ENCODE results near the gene ZNHIT2. TPM values are rescaled to one million over a fixed set of nuclear protein-coding genes. Genes with fewer than 3 reads are reported as not detected.

The ZNHIT2 gene
- total RNA-seq, 2 experiments from 2014 or later = 9.0 to 9.5 TPM

DNA sequence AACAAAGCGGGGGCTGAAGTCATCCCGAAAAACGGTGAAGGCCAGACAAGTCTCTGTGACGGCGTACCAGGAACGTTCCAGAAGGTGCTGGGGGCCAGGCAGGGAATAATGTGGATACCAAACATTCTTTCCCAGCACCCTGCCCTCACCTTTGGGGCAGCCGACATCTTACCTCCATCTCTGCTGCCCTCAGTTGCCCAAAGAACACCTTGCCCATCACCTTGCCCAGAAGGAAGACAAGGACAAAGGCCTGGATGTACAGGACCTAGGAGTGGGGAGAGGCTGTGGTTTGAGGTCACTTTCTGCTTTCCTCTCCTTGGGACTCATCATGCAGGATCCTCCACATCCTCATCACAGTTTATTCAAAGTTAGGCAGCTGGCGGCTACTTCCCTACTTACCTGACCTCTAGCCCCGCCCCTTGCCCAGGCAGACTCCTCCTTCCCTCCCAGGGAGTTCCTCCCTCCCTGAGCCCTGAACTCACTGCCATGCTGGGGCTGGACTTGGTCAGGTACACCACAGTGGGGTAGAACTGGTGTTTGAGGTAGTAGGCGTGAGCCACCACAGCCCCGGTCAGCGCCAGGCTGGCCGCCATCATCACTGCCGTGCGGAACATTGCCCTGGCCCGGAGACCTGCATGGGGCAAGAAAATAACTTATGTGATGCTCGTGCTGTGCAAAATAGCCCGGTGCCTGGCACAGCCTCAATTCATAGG is 15.6 kb upstream of the ZNHIT2 start:
- intact Hi-C loops (cut with DNase I, micrococcal nuclease) = loop anchor here in 1 of 2 experiments (5.0 kb wide), 1 partner anchor 216 kb away; the partner anchor contains the start of gene ATG2A
- ChIA-PET CTCF (interaction anchor here (1.0 to 1.4 kb wide), 2 partner anchors 16 to 23 kb away, joined by 3 to 5 read pairs; partner anchors contain the start of gene ZNHIT2), POLR2A (interaction anchor here (2.1 to 4.4 kb wide), 7 partner anchors 11 to 389 kb away, joined by 9 to 136 read pairs (median 18); partner anchors contain the start of genes FAU, MALAT1, MRPL49 and RASGRP2)
- H3K9me3 ChIP-seq (ENCODE audit: control insufficient read depth in 1 of 2, insufficient read depth in 1 of 2, low read length in 2 of 2) = no peaks in the 10 kb centered on the region
- H3K4me1 Mint-ChIP-seq (ENCODE audit: low read depth) = peaks cover 45% of the 10 kb centered on the region
- ATAC-seq (ENCODE audit: poor library complexity) (no peak), DNase-seq (peak in 8 of 14 experiments; percentile 35 to 69 (median 52))
- no peak for TF ChIP-seq CTCF (IDR thresholded peaks at IDR 0.05)
- peak overlapping the region; percentile 99 for H3K4me3 Mint-ChIP-seq
- peaks cover 69% of the 10 kb centered on the region for H3K36me3 Mint-ChIP-seq (ENCODE audit: low read depth)
- peak overlapping the region; percentile 83 for H3K4me3 ChIP-seq (ENCODE audit: low read length)
- H3K9me3 Mint-ChIP-seq = no peaks in the 10 kb centered on the region
- no peaks in the 10 kb centered on the region for H3K27me3 Mint-ChIP-seq
- H3K27ac Mint-ChIP-seq = peak overlapping the region; percentile 100
- H3K27ac ChIP-seq (ENCODE audit: low read depth in 1 of 2, low read length in 2 of 2) = peak overlapping the region; percentile 96 to 99
- H3K4me1 ChIP-seq (ENCODE audit: insufficient read depth, low read length) = peaks cover 47% of the 10 kb centered on the region
- H3K27me3 ChIP-seq (ENCODE audit: control insufficient read depth in 1 of 2, insufficient read depth in 2 of 2, low read length in 2 of 2) = no peaks in the 10 kb centered on the region
- peaks cover 51% of the 10 kb centered on the region for H3K36me3 ChIP-seq (ENCODE audit: insufficient read depth, low read length)

GRCh38 chr11:65132238-65132987 is 14.9 kb upstream of the ZNHIT2 start:
- DNase-seq (peak in 2 of 14 experiments; percentile 2 to 31), ATAC-seq (ENCODE audit: poor library complexity) (no peak)
- Histone ChIP-seq H3K4me3 (ENCODE audit: low read length) (no peak overlapping the region), H3K9me3 (ENCODE audit: control insufficient read depth in 1 of 2, insufficient read depth in 1 of 2, low read length in 2 of 2) (no peaks in the 10 kb centered on the region), H3K27ac (ENCODE audit: low read depth in 1 of 2, low read length in 2 of 2) (no peak overlapping the region), H3K27me3 (ENCODE audit: control insufficient read depth in 1 of 2, insufficient read depth in 2 of 2, low read length in 2 of 2) (no peaks in the 10 kb centered on the region), H3K4me1 (ENCODE audit: insufficient read depth, low read length) (peaks cover 47% of the 10 kb centered on the region), H3K36me3 (ENCODE audit: insufficient read depth, low read length) (peaks cover 58% of the 10 kb centered on the region)
- intact Hi-C loops (cut with DNase I, micrococcal nuclease) = loop anchor here in 1 of 2 experiments (5.0 kb wide), 1 partner anchor 215 kb away; the partner anchor contains the start of gene ATG2A
- ChIA-PET CTCF (interaction anchor here (1.4 kb wide), 1 partner anchor 22 kb away, joined by 5 read pairs; no protein-coding TSS in a partner anchor), POLR2A (interaction anchor here (0.8 to 4.4 kb wide), 3 partner anchors 10 to 20 kb away, joined by 5 to 57 read pairs (median 18); partner anchors contain the start of genes FAU, MRPL49, TM7SF2 and ZNHIT2)
- peak overlapping the region; percentile 100 for H3K27ac Mint-ChIP-seq
- peaks cover 45% of the 10 kb centered on the region for H3K4me1 Mint-ChIP-seq (ENCODE audit: low read depth)
- peaks cover 77% of the 10 kb centered on the region for H3K36me3 Mint-ChIP-seq (ENCODE audit: low read depth)
- no peaks in the 10 kb centered on the region for H3K27me3 Mint-ChIP-seq
- TF ChIP-seq CTCF (IDR thresholded peaks at IDR 0.05) = no peak
- H3K4me3 Mint-ChIP-seq = peak overlapping the region; percentile 99
- H3K9me3 Mint-ChIP-seq = no peaks in the 10 kb centered on the region

- Mint-ChIP-seq H3K4me1 (ENCODE audit: low read depth) (peaks cover 45% of the 10 kb centered on the region), H3K4me3 (peak overlapping the region; percentile 30), H3K27me3 (no peaks in the 10 kb centered on the region), H3K9me3 (no peaks in the 10 kb centered on the region), H3K27ac (peak overlapping the region; percentile 44), H3K36me3 (ENCODE audit: low read depth) (peaks cover 82% of the 10 kb centered on the region)
- Histone ChIP-seq H3K27me3 (ENCODE audit: control insufficient read depth in 1 of 2, insufficient read depth in 2 of 2, low read length in 2 of 2) (no peaks in the 10 kb centered on the region), H3K4me3 (ENCODE audit: low read length) (no peak overlapping the region), H3K27ac (ENCODE audit: low read depth in 1 of 2, low read length in 2 of 2) (no peak overlapping the region), H3K9me3 (ENCODE audit: control insufficient read depth in 1 of 2, insufficient read depth in 1 of 2, low read length in 2 of 2) (no peaks in the 10 kb centered on the region), H3K4me1 (ENCODE audit: insufficient read depth, low read length) (peaks cover 47% of the 10 kb centered on the region), H3K36me3 (ENCODE audit: insufficient read depth, low read length) (peaks cover 63% of the 10 kb centered on the region)
- DNase-seq = peak in 1 of 14 experiments; percentile 11
- ChIA-PET CTCF (no interaction called here), POLR2A (interaction anchor here (0.8 to 3.1 kb wide), 2 partner anchors 10 to 20 kb away, joined by 5 to 18 read pairs; partner anchors contain the start of genes FAU, MRPL49 and TM7SF2)
- intact Hi-C loops (cut with DNase I, micrococcal nuclease) = loop anchor here in 1 of 2 experiments (5.0 kb wide), 1 partner anchor 215 kb away; the partner anchor contains the start of gene ATG2A
- no peak for TF ChIP-seq CTCF (IDR thresholded peaks at IDR 0.05)
- no peak for ATAC-seq (ENCODE audit: poor library complexity)
Measured at GRCh38 chr11:65131895-65132237, 14.4 kb upstream of the ZNHIT2 start.
